Liver (tissue), 9 donors: ENCODE data around the gene ARF5. TPM values are rescaled to one million over a fixed set of nuclear protein-coding genes. Genes with fewer than 3 reads are reported as not detected.

ENCODE experiments used
- DNase-seq: peaks from one replicate; pipeline ENCODE4 v3.0.0-alpha.2; 2017; ENCODE audit warnings: low spot score
- H3K27ac ChIP-seq, 2 donors: one replicate each; pipeline ENCODE4 v1.7.0; 2013; ENCODE audit warnings: inconsistent platforms in 2 of 2, low read length in 2 of 2, control low read depth in 1 of 2, low read depth in 1 of 2, mild to moderate bottlenecking in 1 of 2
- H3K27me3 ChIP-seq, 4 donors: one replicate each; pipeline versions ENCODE4 v1.6.1 to v1.7.0; 2013; ENCODE audit warnings: low read length in 3 of 4, inconsistent platforms in 1 of 4, mild to moderate bottlenecking in 1 of 4, moderate library complexity in 1 of 4; ENCODE audit not compliant: control insufficient read depth in 4 of 4, insufficient read depth in 4 of 4
- H3K36me3 ChIP-seq, 4 donors: one replicate each; pipeline versions ENCODE4 v1.6.1 to v1.7.0; 2013; ENCODE audit warnings: low read length in 3 of 4, mild to moderate bottlenecking in 3 of 4, low read depth in 1 of 4, moderate library complexity in 1 of 4; ENCODE audit not compliant: control insufficient read depth in 4 of 4, insufficient read depth in 3 of 4
- H3K4me1 ChIP-seq, 4 donors: one replicate each; pipeline versions ENCODE4 v1.6.1 to v1.7.0; 2013; ENCODE audit warnings: low read length in 3 of 4, mild to moderate bottlenecking in 3 of 4, moderate library complexity in 1 of 4; ENCODE audit not compliant: control insufficient read depth in 4 of 4, insufficient read depth in 4 of 4
- H3K4me3 ChIP-seq, 3 donors: one replicate each; pipeline versions ENCODE4 v1.6.1 to v1.7.0; 2013; ENCODE audit warnings: low read length in 3 of 3, control low read depth in 1 of 3, low read depth in 1 of 3, mild to moderate bottlenecking in 1 of 3
- H3K9ac ChIP-seq, 2 donors: one replicate each; pipeline ENCODE4 v1.7.0; 2013; ENCODE audit warnings: low read length in 2 of 2, mild to moderate bottlenecking in 2 of 2, moderate library complexity in 2 of 2, control low read depth in 1 of 2, low read depth in 1 of 2
- H3K9me3 ChIP-seq, 4 donors: one replicate each; pipeline versions ENCODE4 v1.6.1 to v1.7.0; 2013; ENCODE audit warnings: low read length in 3 of 4; ENCODE audit not compliant: control insufficient read depth in 4 of 4
- ATF3 ChIP-seq: IDR thresholded peaks from 2 replicates; pipeline ENCODE4 v1.6.1; 2016; ENCODE audit warnings: antibody characterized with exemption
- HNF4A ChIP-seq, 2 donors: conservative IDR thresholded peaks; 2 replicates each; pipeline ENCODE4 v1.6.1; 2016; ENCODE audit warnings: antibody characterized with exemption in 2 of 2, mild to moderate bottlenecking in 2 of 2
- HNF4G ChIP-seq: IDR thresholded peaks from 2 replicates; pipeline ENCODE4 v1.6.1; 2016; ENCODE audit warnings: antibody characterized with exemption
- RAD21 ChIP-seq, 2 donors: IDR thresholded peaks; 2 replicates each; pipeline ENCODE4 v1.6.1; 2016; ENCODE audit warnings: antibody characterized with exemption in 2 of 2, mild to moderate bottlenecking in 2 of 2
- REST ChIP-seq: IDR thresholded peaks from 2 replicates; pipeline ENCODE4 v1.6.1; 2016; ENCODE audit warnings: antibody characterized with exemption, mild to moderate bottlenecking
- RXRA ChIP-seq, 2 donors: IDR thresholded peaks; 2 replicates each; pipeline ENCODE4 v1.6.1; 2017 to 2018; ENCODE audit warnings: antibody characterized with exemption in 2 of 2, mild to moderate bottlenecking in 1 of 2
- SP1 ChIP-seq: IDR thresholded peaks from 2 replicates; pipeline ENCODE4 v1.6.1; 2018; ENCODE audit warnings: antibody characterized with exemption, mild to moderate bottlenecking
- TAF1 ChIP-seq: conservative IDR thresholded peaks from 2 replicates; pipeline ENCODE4 v1.6.1; 2016; ENCODE audit warnings: antibody characterized with exemption, mild to moderate bottlenecking
- YY1 ChIP-seq: IDR thresholded peaks from 2 replicates; pipeline ENCODE4 v1.6.1; 2016; ENCODE audit warnings: antibody characterized with exemption, mild to moderate bottlenecking
- ZBTB33 ChIP-seq: IDR thresholded peaks from 2 replicates; pipeline ENCODE4 v1.6.1; 2016; ENCODE audit warnings: antibody characterized with exemption
- WGBS: extraction: QIAGEN DNeasy Blood & Tissue Kit; methylation state at CpG from one replicate; pipeline ENCODE4 v1.1.7; 2013; 5-methylcytosine and 5-hydroxymethylcytosine counted together
- polyA plus RNA-seq, 2 donors: library from polyadenylated mRNA; stranded (reverse) in 1 of 2; unstranded in 1 of 2; fragments of 200-250 nt in 1 of 2; fragments of >200 nt in 1 of 2; fragmentation: Nextera tagmentation in 1 of 2; extraction: Ambion mirVana in 1 of 2; gene quantifications; one replicate each; pipeline versions ENCODE4 v1.2.1 to v1.2.3, GENCODE V29; 2013 to 2015
- total RNA-seq, 2 donors: library from RNA; depleted of rRNA; stranded (reverse); fragments of >200 nt; gene quantifications; one replicate each; pipeline ENCODE4 v1.2.3, GENCODE V29; 2014
- TF ChIP-seq, protein P1 (sequence below): IDR thresholded peaks from 2 replicates; pipeline ENCODE4 v1.6.1; 2016; ENCODE audit warnings: antibody characterized with exemption
- TF ChIP-seq, protein P2 (sequence below): fragments of 150-350 bp; IDR thresholded peaks from 2 replicates; pipeline ENCODE4 v1.5.1; 2017; ENCODE audit warnings: improper control_type of control experiment, low read depth, low read length; ENCODE audit not compliant: missing input control
- donor health status: healthy.
- donor health status: healthy.
- donor health status: healthy.
- donor health status: healthy.
- donor health status: healthy.

The ARF5 gene
- total and polyA plus RNA-seq, 4 donors, result 47.8 to 90.0 (median 55.4) TPM

GRCh38 chr7:127595737-127596136 lies 7.5 kb downstream of the ARF5 start:
- Histone ChIP-seq H3K4me1 (peaks cover 3 to 23% (median 15%) of the 10 kb centered on the region in 4 donors), H3K36me3 (peaks cover 3 to 11% (median 8%) of the 10 kb centered on the region in 4 donors), H3K4me3 (no peak overlapping the region), H3K27ac (no peak overlapping the region), H3K9me3 (no peaks in the 10 kb centered on the region), H3K27me3 (no peaks in the 10 kb centered on the region), H3K9ac (no peak overlapping the region)
- TF ChIP-seq RXRA (IDR thresholded peaks at IDR 0.05), result no peak
- TF ChIP-seq, protein P1, sequence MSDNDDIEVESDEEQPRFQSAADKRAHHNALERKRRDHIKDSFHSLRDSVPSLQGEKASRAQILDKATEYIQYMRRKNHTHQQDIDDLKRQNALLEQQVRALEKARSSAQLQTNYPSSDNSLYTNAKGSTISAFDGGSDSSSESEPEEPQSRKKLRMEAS, result no peak
- no peak for TF ChIP-seq TAF1
- no peak for TF ChIP-seq HNF4A (conservative IDR thresholded peaks at IDR 0.05)
- TF ChIP-seq ZBTB33, result no peak
- TF ChIP-seq REST, result no peak
- no peak for TF ChIP-seq HNF4G
- TF ChIP-seq SP1, result no peak
- DNase-seq, result no peak
- 97% methylated on average over 5 of the region's 5 CpGs for WGBS

DNA sequence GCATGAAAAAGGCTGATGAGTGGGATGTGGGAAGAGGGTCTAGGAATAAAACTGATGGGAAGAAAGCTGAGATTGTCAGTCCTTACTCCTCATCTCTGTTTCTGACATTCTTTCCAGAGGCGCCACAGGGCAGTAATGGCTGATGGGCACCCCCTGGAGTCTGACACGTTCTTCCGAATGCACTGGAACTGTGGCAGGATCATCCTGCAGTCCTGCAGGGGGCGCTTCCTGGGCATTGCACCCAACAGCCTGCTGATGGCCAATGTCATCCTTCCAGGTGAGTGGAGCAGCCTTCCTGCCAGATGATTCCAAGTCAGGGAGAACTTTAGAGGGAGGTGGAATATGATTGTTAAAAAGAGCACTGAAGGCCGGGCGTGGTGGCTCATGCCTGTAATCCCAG lies 10.1 kb downstream of the ARF5 start:
- Histone ChIP-seq H3K36me3 (no peaks in the 10 kb centered on the region), H3K9ac (no peak overlapping the region), H3K4me3 (no peak overlapping the region), H3K4me1 (peaks cover 3 to 15% (median 12%) of the 10 kb centered on the region in 4 donors), H3K27ac (no peak overlapping the region), H3K9me3 (no peaks in the 10 kb centered on the region), H3K27me3 (no peaks in the 10 kb centered on the region)
- WGBS, result 73% methylated on average over 6 of the region's 6 CpGs
- TF ChIP-seq RAD21 (IDR thresholded peaks at IDR 0.05) (peak in 1 of 2 donors; percentile 27), ATF3 (no peak), RXRA (IDR thresholded peaks at IDR 0.05) (no peak), HNF4A (conservative IDR thresholded peaks at IDR 0.05) (no peak)
- DNase-seq, result no peak

DNA sequence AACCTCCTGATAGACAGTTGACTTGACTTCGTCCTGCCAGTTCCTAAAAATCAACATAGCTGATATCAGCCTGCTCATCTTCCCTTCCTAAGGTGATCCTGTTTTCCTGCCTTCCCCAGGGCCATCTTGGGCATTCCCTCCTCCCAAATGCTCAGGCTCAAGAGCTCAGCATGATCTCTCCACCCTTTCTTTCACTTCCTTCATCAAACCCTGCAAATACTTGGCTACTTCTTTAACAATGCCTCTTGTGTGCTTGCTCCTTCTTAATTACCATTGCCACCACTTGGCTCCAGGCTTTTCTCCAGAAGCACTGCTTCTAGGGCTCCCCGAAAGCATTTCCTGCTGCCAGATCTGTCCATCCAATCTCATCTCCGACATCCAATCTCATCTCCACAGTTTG lies 12.7 kb downstream of the ARF5 start:
- 82% methylated on average over 3 of the region's 3 CpGs for WGBS
- Histone ChIP-seq H3K36me3 (no peaks in the 10 kb centered on the region), H3K9me3 (peaks cover 0 to 4% (median 2%) of the 10 kb centered on the region in 4 donors), H3K27me3 (no peaks in the 10 kb centered on the region), H3K27ac (no peak overlapping the region), H3K9ac (no peak overlapping the region), H3K4me1 (no peaks in the 10 kb centered on the region), H3K4me3 (no peak overlapping the region)
- no peak for DNase-seq
- no peak for TF ChIP-seq ATF3
- TF ChIP-seq, protein P2, sequence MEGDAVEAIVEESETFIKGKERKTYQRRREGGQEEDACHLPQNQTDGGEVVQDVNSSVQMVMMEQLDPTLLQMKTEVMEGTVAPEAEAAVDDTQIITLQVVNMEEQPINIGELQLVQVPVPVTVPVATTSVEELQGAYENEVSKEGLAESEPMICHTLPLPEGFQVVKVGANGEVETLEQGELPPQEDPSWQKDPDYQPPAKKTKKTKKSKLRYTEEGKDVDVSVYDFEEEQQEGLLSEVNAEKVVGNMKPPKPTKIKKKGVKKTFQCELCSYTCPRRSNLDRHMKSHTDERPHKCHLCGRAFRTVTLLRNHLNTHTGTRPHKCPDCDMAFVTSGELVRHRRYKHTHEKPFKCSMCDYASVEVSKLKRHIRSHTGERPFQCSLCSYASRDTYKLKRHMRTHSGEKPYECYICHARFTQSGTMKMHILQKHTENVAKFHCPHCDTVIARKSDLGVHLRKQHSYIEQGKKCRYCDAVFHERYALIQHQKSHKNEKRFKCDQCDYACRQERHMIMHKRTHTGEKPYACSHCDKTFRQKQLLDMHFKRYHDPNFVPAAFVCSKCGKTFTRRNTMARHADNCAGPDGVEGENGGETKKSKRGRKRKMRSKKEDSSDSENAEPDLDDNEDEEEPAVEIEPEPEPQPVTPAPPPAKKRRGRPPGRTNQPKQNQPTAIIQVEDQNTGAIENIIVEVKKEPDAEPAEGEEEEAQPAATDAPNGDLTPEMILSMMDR, result no peak
- TF ChIP-seq YY1, result no peak
